ENCODE results near the gene GMPPB. TPM values are rescaled to one million over a fixed set of nuclear protein-coding genes. Genes with fewer than 3 reads are reported as not detected.
A peak's percentile ranks its signal among the peaks of the same experiment; 100 is the strongest.

The GMPPB gene
- total and polyA plus RNA-seq, 9 of the 15 experiments (the other 6 are each of a cell fraction or from before 2014, with no cell fraction given), result 0.53 to 17.4 (median 8.1) TPM

DNA sequence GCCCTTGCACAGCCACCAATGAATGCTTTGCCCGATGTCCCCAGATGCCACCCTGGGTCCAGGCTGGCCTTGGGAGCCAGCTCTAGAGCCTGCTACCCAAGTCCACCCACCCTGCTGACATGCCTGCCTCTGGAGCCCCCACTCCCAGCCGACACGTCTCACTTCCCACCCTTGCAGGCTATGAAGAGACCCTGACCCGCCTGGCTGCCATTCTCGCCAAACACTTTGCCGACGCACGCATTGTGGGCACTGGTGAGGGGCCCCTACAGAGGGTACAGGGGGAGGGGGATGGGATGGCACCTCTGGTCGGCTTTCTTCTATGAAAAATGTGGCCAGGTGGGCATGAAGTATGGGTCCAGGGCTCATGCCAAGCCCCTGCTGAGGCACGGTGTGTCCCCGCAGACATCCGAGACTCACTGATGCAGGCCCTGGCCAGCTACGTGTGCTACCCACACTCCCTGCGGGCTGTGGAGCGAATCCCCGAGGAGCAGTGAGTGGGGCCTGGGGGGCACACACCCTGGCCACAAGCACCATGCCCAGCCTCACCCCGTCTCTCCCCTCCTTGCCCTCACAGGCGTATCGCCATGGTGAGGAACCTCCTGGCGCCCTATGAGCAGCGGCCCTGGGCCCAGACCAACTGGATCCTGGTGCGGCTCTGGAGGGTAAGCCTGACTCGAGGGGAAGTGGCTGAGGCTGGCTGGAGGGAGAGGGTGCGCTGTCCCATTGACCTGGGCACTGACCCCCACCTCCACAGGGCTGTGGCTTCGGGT is 10.2 kb downstream of the GMPPB start:
- no peaks in the 10 kb centered on the region for H3K9me1 ChIP-seq (ENCODE audit: control insufficient read depth, insufficient read depth, low read length)
- POLR2A ChIA-PET, result interaction anchor here (0.7 to 1.3 kb wide), 3 partner anchors 10 to 42 kb away, joined by 3 to 5 read pairs (median 4); partner anchors contain the start of gene GMPPB
- intact Hi-C loops (cut with micrococcal nuclease), result no loop called here

More for the DNA sequence above, 10.2 kb downstream of the GMPPB start:
- H3K79me2 ChIP-seq (ENCODE audit: control insufficient read depth, insufficient read depth, low read length), result no peaks in the 10 kb centered on the region
- H3K4me1 ChIP-seq (replicated peaks in 1 of 2; ENCODE audit: control insufficient read depth in 2 of 2, insufficient read depth in 2 of 2, low read length in 2 of 2), result no peaks in the 10 kb centered on the region; a peak in 1 of 5 replicates
- H3K9ac ChIP-seq (ENCODE audit: insufficient read depth in 1 of 2, low read depth in 2 of 2, low read length in 2 of 2), result no peak overlapping the region
- WGBS (ENCODE audit: insufficient coverage, low coverage, missing lambda C conversion rate), result 92% methylated on average over 14 of the region's 25 CpGs
- no peak overlapping the region for H3K27ac ChIP-seq (ENCODE audit: extremely low read depth, low read depth, low read length)
- no peaks in the 10 kb centered on the region for H3K9me3 ChIP-seq (replicated peaks; ENCODE audit: control insufficient read depth, insufficient read depth, low read depth, low read length)
- H3K4me3 ChIP-seq, result no peak overlapping the region
- H3K27me3 ChIP-seq (ENCODE audit: control insufficient read depth in 2 of 2, insufficient read depth in 2 of 2, low read length in 2 of 2), result no peaks in the 10 kb centered on the region
- ATAC-seq (no peak), FAIRE-seq (no peak), DNase-seq (ENCODE audit: extremely low read depth in 1 of 4, low spot score in 3 of 4) (no peak)
- TF ChIP-seq POLR2A (conservative IDR thresholded peaks at IDR 0.05) (0 out of 2 replicates have a peak, but pooled peaks have one; percentile 6), GATAD2B (IDR thresholded peaks at IDR 0.05; ENCODE audit: borderline replicate concordance) (no peak), POLR2G (IDR thresholded peaks at IDR 0.05; ENCODE audit: low read depth, low read length) (peak; percentile 63), U2AF1 (optimal IDR thresholded peaks at IDR 0.05; ENCODE audit: low read depth, low read length) (no peak), BHLHE40 (IDR thresholded peaks at IDR 0.05; ENCODE audit: low read length) (no peak), HOXB6 (CRISPR knock-in tag; IDR thresholded peaks at IDR 0.05; ENCODE audit: borderline replicate concordance) (no peak), SMARCA5 (IDR thresholded peaks at IDR 0.05) (no peak)
- CTCF ChIA-PET (ENCODE audit: low intra/inter-chr PET ratio), result no interaction called here
- H4K20me1 ChIP-seq (replicated peaks; ENCODE audit: control insufficient read depth, insufficient read depth, low read length), result no peaks in the 10 kb centered on the region
- no peak overlapping the region for H2AFZ ChIP-seq (ENCODE audit: low read depth, low read length)
- in situ Hi-C loops (cut with MboI), result no loop called here
- peaks cover 31% of the 10 kb centered on the region; the same call in 2 of the 3 replicates for H3K36me3 ChIP-seq (ENCODE audit: control insufficient read depth, insufficient read depth, low read length)
- BruUV-seq (replicated peaks), result no TSS peak
- H3K4me2 ChIP-seq (ENCODE audit: insufficient read depth, low read length), result no peak overlapping the region

Data from K562 (cell line).